DOHH2 (cell line): Measurements from ENCODE around the gene SOST.

ENCODE experiments used
- CTCF ChIP-seq: fragments of 200-600 bp; sonication (generic); IDR thresholded peaks from one replicate; pipeline ENCODE4 v1.5.1; 2014; ENCODE audit warnings: antibody characterized with exemption, mild to moderate bottlenecking, low read depth, low read length; ENCODE audit not compliant: poor library complexity, severe bottlenecking
- EZH2phosphoT487 ChIP-seq: fragments of 200-600 bp; sonication (generic); IDR thresholded peaks from 2 replicates; pipeline ENCODE4 v1.6.1; 2017; ENCODE audit warnings: borderline replicate concordance, mild to moderate bottlenecking, antibody characterized with exemption, low read length, moderate library complexity, mixed read lengths

GRCh38 chr17:43791589-43791988 is 33.0 kb upstream of the SOST start:
- no peak for TF ChIP-seq EZH2phosphoT487
- TF ChIP-seq CTCF: no peak
